ENCODE measurements around the gene FTO.

- TF ChIP-seq, protein P1, sequence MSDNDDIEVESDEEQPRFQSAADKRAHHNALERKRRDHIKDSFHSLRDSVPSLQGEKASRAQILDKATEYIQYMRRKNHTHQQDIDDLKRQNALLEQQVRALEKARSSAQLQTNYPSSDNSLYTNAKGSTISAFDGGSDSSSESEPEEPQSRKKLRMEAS (IDR thresholded peaks at IDR 0.05), result no peak
- TF ChIP-seq, protein P2, sequence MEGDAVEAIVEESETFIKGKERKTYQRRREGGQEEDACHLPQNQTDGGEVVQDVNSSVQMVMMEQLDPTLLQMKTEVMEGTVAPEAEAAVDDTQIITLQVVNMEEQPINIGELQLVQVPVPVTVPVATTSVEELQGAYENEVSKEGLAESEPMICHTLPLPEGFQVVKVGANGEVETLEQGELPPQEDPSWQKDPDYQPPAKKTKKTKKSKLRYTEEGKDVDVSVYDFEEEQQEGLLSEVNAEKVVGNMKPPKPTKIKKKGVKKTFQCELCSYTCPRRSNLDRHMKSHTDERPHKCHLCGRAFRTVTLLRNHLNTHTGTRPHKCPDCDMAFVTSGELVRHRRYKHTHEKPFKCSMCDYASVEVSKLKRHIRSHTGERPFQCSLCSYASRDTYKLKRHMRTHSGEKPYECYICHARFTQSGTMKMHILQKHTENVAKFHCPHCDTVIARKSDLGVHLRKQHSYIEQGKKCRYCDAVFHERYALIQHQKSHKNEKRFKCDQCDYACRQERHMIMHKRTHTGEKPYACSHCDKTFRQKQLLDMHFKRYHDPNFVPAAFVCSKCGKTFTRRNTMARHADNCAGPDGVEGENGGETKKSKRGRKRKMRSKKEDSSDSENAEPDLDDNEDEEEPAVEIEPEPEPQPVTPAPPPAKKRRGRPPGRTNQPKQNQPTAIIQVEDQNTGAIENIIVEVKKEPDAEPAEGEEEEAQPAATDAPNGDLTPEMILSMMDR (IDR thresholded peaks at IDR 0.05; ENCODE audit: control extremely low read depth in 1 of 3, insufficient read depth in 1 of 3, low read depth in 1 of 3, low read length in 3 of 3), result no peak
- TF ChIP-seq NRF1 (IDR thresholded peaks at IDR 0.05; ENCODE audit: low read depth, low read length), result no peak
- TF ChIP-seq EZH2 (IDR thresholded peaks at IDR 0.05; ENCODE audit: low read depth, low read length, severe bottlenecking), result no peak
- no peak for TF ChIP-seq POLR2AphosphoS5 (IDR thresholded peaks at IDR 0.05; ENCODE audit: low read depth, low read length)
- no peak for TF ChIP-seq EGR1 (IDR thresholded peaks at IDR 0.05; ENCODE audit: borderline replicate concordance, low read depth, low read length)
- no peak for TF ChIP-seq RAD21 (IDR thresholded peaks at IDR 0.05 in 1 of 2, conservative IDR thresholded peaks at IDR 0.05 in 1 of 2; ENCODE audit: low read depth in 2 of 2, low read length in 2 of 2)
- no peak for TF ChIP-seq POLR2A (IDR thresholded peaks at IDR 0.05; ENCODE audit: control extremely low read depth in 1 of 2, low read depth in 2 of 2, low read length in 2 of 2)
- no peak for TF ChIP-seq CHD2 (IDR thresholded peaks at IDR 0.05; ENCODE audit: low read length)
- no peak for TF ChIP-seq RFX5 (IDR thresholded peaks at IDR 0.05; ENCODE audit: borderline replicate concordance, low read depth, low read length)
- no peak for TF ChIP-seq RBBP5 (IDR thresholded peaks at IDR 0.05; ENCODE audit: borderline replicate concordance, low read depth, low read length)
- TF ChIP-seq HDAC6 (IDR thresholded peaks at IDR 0.05; ENCODE audit: low read depth, low read length), result no peak
These were observed 35.1 kb upstream of the FTO start for GRCh38 chr16:53668869-53669268.

Data from H1 (cell line).